Muscle layer of duodenum (tissue), 2 donors: ENCODE results near the gene GRAP.

Experiments
- H3K27ac ChIP-seq: one replicate; pipeline ENCODE4 v1.7.0; 2013; ENCODE audit warnings: mild to moderate bottlenecking, low read length
- H3K27me3 ChIP-seq: one replicate; pipeline ENCODE4 v1.7.0; 2013; ENCODE audit warnings: low read depth, mild to moderate bottlenecking, control low read depth, low read length
- H3K36me3 ChIP-seq, 2 donors: one replicate each; pipeline ENCODE4 v1.7.0; 2013; ENCODE audit warnings: low read length in 2 of 2, control low read depth in 1 of 2, mild to moderate bottlenecking in 1 of 2; ENCODE audit not compliant: insufficient read depth in 2 of 2, control insufficient read depth in 1 of 2
- H3K4me1 ChIP-seq, 2 donors: one replicate each; pipeline ENCODE4 v1.7.0; 2013; ENCODE audit warnings: low read length in 2 of 2, mild to moderate bottlenecking in 2 of 2, control low read depth in 1 of 2, moderate library complexity in 1 of 2; ENCODE audit not compliant: insufficient read depth in 2 of 2, control insufficient read depth in 1 of 2
- H3K4me3 ChIP-seq, 2 donors: one replicate each; pipeline ENCODE4 v1.7.0; 2013; ENCODE audit warnings: low read length in 2 of 2, low read depth in 1 of 2, mild to moderate bottlenecking in 1 of 2
- H3K9me3 ChIP-seq, 2 donors: one replicate each; pipeline ENCODE4 v1.7.0; 2013; ENCODE audit warnings: low read length in 2 of 2, control low read depth in 1 of 2, mild to moderate bottlenecking in 1 of 2; ENCODE audit not compliant: control insufficient read depth in 1 of 2
- donor health status: healthy.

The GRAP gene

GRCh38 chr17:18971801-18972200, 75.0 kb downstream of the GRAP start:
- Histone ChIP-seq H3K9me3 (no peaks in the 10 kb centered on the region), H3K4me1 (peaks cover 2 to 4% of the 10 kb centered on the region in 2 donors), H3K27ac (no peak overlapping the region)

More at GRCh38 chr17:18971801-18972200, 75.0 kb downstream of the GRAP start:
- no peak overlapping the region for H3K4me3 ChIP-seq
- H3K36me3 ChIP-seq, result peaks cover 0 to 7% of the 10 kb centered on the region in 2 donors
- no peaks in the 10 kb centered on the region for H3K27me3 ChIP-seq
